GM18870 (cell line): ENCODE measurements around the gene SVIL.
"Not testable (repeated sequence)": the region's sequence is repeated elsewhere in the genome, so short reads cannot be mapped to it uniquely, and the experiment has no call there.

Source experiments
- ATAC-seq: cut with Tn5 transposase; IDR thresholded peaks from one replicate; pipeline ENCODE4 v1.9.1; 2021; ENCODE audit warnings: moderate library complexity; ENCODE audit not compliant: unreplicated experiment

Gene SVIL

GRCh38 chr10:29624357-29624756 lies 10.4 kb downstream of the SVIL start:
- ATAC-seq: not testable (repeated sequence)

GRCh38 chr10:29623797-29624196 lies 11.0 kb downstream of the SVIL start:
- no peak for ATAC-seq

- ATAC-seq: no peak
Measured at GRCh38 chr10:29622382-29622922, 12.3 kb downstream of the SVIL start.

- no peak for ATAC-seq
Measured at GRCh38 chr10:29621161-29621560, 13.6 kb downstream of the SVIL start.

GRCh38 chr10:29620112-29620690 lies 14.6 kb downstream of the SVIL start:
- ATAC-seq: no peak

- ATAC-seq: no peak
Measured at GRCh38 chr10:29619241-29619669, 15.5 kb downstream of the SVIL start.

- no peak for ATAC-seq
Measured at GRCh38 chr10:29618341-29619171, 16.2 kb downstream of the SVIL start.

- ATAC-seq: no peak
Measured at GRCh38 chr10:29617880-29618340, 16.9 kb downstream of the SVIL start.

- ATAC-seq: no peak
Measured at GRCh38 chr10:29616542-29616941, 18.2 kb downstream of the SVIL start.

- ATAC-seq: no peak
Measured at GRCh38 chr10:29615195-29615594, 19.6 kb downstream of the SVIL start.

GRCh38 chr10:29614289-29614688 lies 20.5 kb downstream of the SVIL start:
- not testable (repeated sequence) for ATAC-seq

GRCh38 chr10:29613791-29614190 lies 21.0 kb downstream of the SVIL start:
- ATAC-seq: no peak

- no peak for ATAC-seq
Measured at GRCh38 chr10:29613196-29613595, 21.6 kb downstream of the SVIL start.

- no peak for ATAC-seq
Measured at GRCh38 chr10:29612657-29613056, 22.1 kb downstream of the SVIL start.

GRCh38 chr10:29611781-29612381 lies 22.9 kb downstream of the SVIL start:
- ATAC-seq: no peak

GRCh38 chr10:29610876-29611647 lies 23.7 kb downstream of the SVIL start:
- ATAC-seq: no peak

- not testable (repeated sequence) for ATAC-seq
Measured at GRCh38 chr10:29610331-29610730, 24.4 kb downstream of the SVIL start.

GRCh38 chr10:29609696-29610095 lies 25.1 kb downstream of the SVIL start:
- no peak for ATAC-seq

GRCh38 chr10:29608476-29609301 lies 26.1 kb downstream of the SVIL start:
- ATAC-seq: no peak

- ATAC-seq: no peak
Measured at GRCh38 chr10:29608062-29608461, 26.7 kb downstream of the SVIL start.
